ENCODE results near the gene PPP1R7. TPM values are rescaled to one million over a fixed set of nuclear protein-coding genes. Genes with fewer than 3 reads are reported as not detected.

PPP1R7 gene
- polyA plus RNA-seq, 1 experiment = 99.0 TPM

DNA sequence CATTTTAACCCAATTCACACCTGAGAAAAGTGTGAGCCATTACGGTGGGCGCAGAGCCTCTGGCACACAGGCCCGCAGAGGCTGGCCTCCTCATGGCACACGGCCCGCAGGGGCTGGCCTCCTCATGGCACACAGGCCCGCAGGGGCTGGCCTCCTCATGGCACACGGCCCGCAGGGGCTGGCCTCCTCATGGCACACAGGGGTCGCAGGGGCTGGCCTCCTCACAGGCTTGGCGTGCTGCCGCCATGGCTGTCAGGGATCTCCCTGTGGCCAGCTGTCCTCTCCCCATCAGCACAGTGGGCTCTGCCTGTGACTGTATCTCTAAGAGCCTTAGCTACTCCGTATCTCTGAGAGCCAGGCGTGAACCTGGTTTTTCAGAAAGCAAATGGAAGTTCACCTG lies 62.8 kb downstream of the PPP1R7 start:
- Histone ChIP-seq H3K27me3 (ENCODE audit: control insufficient read depth, insufficient read depth, low read length) (peaks cover 18% of the 10 kb centered on the region), H3K4me3 (ENCODE audit: low read depth, low read length) (no peak overlapping the region), H3K9me3 (ENCODE audit: control insufficient read depth, insufficient read depth, low read length) (no peaks in the 10 kb centered on the region; the same call in 1 of the 2 replicates), H3K27ac (ENCODE audit: low read depth, low read length) (no peak overlapping the region)
- ChIA-PET POLR2A (no interaction called here), CTCF (no interaction called here)
- no peak for DNase-seq (ENCODE audit: low read depth, low spot score)
- TF ChIP-seq, protein P1, sequence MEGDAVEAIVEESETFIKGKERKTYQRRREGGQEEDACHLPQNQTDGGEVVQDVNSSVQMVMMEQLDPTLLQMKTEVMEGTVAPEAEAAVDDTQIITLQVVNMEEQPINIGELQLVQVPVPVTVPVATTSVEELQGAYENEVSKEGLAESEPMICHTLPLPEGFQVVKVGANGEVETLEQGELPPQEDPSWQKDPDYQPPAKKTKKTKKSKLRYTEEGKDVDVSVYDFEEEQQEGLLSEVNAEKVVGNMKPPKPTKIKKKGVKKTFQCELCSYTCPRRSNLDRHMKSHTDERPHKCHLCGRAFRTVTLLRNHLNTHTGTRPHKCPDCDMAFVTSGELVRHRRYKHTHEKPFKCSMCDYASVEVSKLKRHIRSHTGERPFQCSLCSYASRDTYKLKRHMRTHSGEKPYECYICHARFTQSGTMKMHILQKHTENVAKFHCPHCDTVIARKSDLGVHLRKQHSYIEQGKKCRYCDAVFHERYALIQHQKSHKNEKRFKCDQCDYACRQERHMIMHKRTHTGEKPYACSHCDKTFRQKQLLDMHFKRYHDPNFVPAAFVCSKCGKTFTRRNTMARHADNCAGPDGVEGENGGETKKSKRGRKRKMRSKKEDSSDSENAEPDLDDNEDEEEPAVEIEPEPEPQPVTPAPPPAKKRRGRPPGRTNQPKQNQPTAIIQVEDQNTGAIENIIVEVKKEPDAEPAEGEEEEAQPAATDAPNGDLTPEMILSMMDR (IDR thresholded peaks at IDR 0.05; ENCODE audit: low read depth, low read length) = no peak

- Histone ChIP-seq H3K27ac (ENCODE audit: low read depth, low read length) (no peak overlapping the region), H3K4me3 (ENCODE audit: low read depth, low read length) (no peak overlapping the region), H3K27me3 (ENCODE audit: control insufficient read depth, insufficient read depth, low read length) (peaks cover 18% of the 10 kb centered on the region), H3K9me3 (ENCODE audit: control insufficient read depth, insufficient read depth, low read length) (no peaks in the 10 kb centered on the region; the same call in 1 of the 2 replicates)
- TF ChIP-seq, protein P1 (IDR thresholded peaks at IDR 0.05; ENCODE audit: low read depth, low read length) = no peak
- CTCF ChIA-PET = no interaction called here
- POLR2A ChIA-PET = no interaction called here
- DNase-seq (ENCODE audit: low read depth, low spot score) = no peak
Measured at GRCh38 chr2:241213567-241213966, 63.3 kb downstream of the PPP1R7 start.

DNA sequence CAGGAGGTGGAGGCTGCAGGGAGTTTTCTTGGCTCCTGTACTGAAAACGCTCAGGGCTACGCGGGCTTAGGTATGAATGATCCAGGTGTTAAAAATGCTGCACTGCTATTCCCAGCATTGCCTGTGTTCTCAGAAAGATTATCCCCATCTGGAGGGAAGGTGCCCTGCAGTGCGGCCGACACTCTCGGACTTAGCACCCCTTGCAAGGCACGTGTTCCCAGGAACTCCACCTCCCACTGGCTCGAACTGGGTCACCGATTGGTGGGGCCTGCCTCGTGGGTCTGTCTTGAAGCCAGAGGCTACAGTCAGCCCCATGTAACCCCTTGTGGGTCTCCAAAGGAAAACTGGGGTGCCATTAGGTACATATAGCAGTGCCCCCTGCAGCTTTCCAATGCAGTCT lies 63.9 kb downstream of the PPP1R7 start:
- TF ChIP-seq, protein P1 (IDR thresholded peaks at IDR 0.05; ENCODE audit: low read depth, low read length) = no peak
- Histone ChIP-seq H3K4me3 (ENCODE audit: low read depth, low read length) (no peak overlapping the region), H3K27ac (ENCODE audit: low read depth, low read length) (no peak overlapping the region), H3K9me3 (ENCODE audit: control insufficient read depth, insufficient read depth, low read length) (no peaks in the 10 kb centered on the region; the same call in 1 of the 2 replicates), H3K27me3 (ENCODE audit: control insufficient read depth, insufficient read depth, low read length) (peaks cover 18% of the 10 kb centered on the region)
- no peak for DNase-seq (ENCODE audit: low read depth, low spot score)
- ChIA-PET POLR2A (no interaction called here), CTCF (interaction anchor here (1.3 kb wide), 1 partner anchor 136 kb away, joined by 4 read pairs; no protein-coding TSS in a partner anchor)

- Histone ChIP-seq H3K4me3 (ENCODE audit: low read depth, low read length) (no peak overlapping the region), H3K27me3 (ENCODE audit: control insufficient read depth, insufficient read depth, low read length) (peaks cover 18% of the 10 kb centered on the region), H3K27ac (ENCODE audit: low read depth, low read length) (no peak overlapping the region), H3K9me3 (ENCODE audit: control insufficient read depth, insufficient read depth, low read length) (no peaks in the 10 kb centered on the region; the same call in 1 of the 2 replicates)
- DNase-seq (ENCODE audit: low read depth, low spot score) = no peak
- POLR2A ChIA-PET = no interaction called here
- CTCF ChIA-PET = interaction anchor here (1.3 kb wide), 1 partner anchor 136 kb away, joined by 4 read pairs; no protein-coding TSS in a partner anchor
- TF ChIP-seq, protein P1 (IDR thresholded peaks at IDR 0.05; ENCODE audit: low read depth, low read length) = no peak
Measured at GRCh38 chr2:241214766-241215165, 64.5 kb downstream of the PPP1R7 start.

GRCh38 chr2:241215421-241215820 lies 65.2 kb downstream of the PPP1R7 start:
- no peak overlapping the region for H3K27ac ChIP-seq (ENCODE audit: low read depth, low read length)
- TF ChIP-seq, protein P1 (IDR thresholded peaks at IDR 0.05; ENCODE audit: low read depth, low read length) = no peak
- POLR2A ChIA-PET = no interaction called here
- CTCF ChIA-PET = interaction anchor here (1.3 kb wide), 1 partner anchor 137 kb away, joined by 4 read pairs; no protein-coding TSS in a partner anchor
- no peaks in the 10 kb centered on the region; the same call in 1 of the 2 replicates for H3K9me3 ChIP-seq (ENCODE audit: control insufficient read depth, insufficient read depth, low read length)
- H3K27me3 ChIP-seq (ENCODE audit: control insufficient read depth, insufficient read depth, low read length) = peaks cover 18% of the 10 kb centered on the region
- DNase-seq (ENCODE audit: low read depth, low spot score) = no peak
- no peak overlapping the region for H3K4me3 ChIP-seq (ENCODE audit: low read depth, low read length)
